GM23338 (cell line): ENCODE results near the gene RASL10B. TPM values are rescaled to one million over a fixed set of nuclear protein-coding genes. Genes with fewer than 3 reads are reported as not detected.
A peak's percentile ranks its signal among the peaks of the same experiment; 100 is the strongest.

ENCODE experiments used
- ATAC-seq: fragments of 200-7000 bp; cut with Tn5 transposase; 3 replicates; pipeline ENCODE4 v1.9.1; 2020
- DNase-seq: peaks from one replicate; pipeline ENCODE4 v3.0.0-alpha.2; 2015; ENCODE audit warnings: low spot score
- H2AFZ ChIP-seq: fragments of 200-600 bp; sonication (generic); 2 replicates; pipeline ENCODE4 v1.8.0; 2016; ENCODE audit warnings: antibody characterized with exemption, mild to moderate bottlenecking, moderate library complexity
- H3F3A ChIP-seq: fragments of 200-600 bp; sonication (generic); replicated peaks from 2 replicates; pipeline ENCODE4 v1.8.0; 2017; ENCODE audit warnings: antibody characterized with exemption, mixed run types, low read depth
- H3K27ac ChIP-seq: fragments of 200-600 bp; sonication (generic); 2 replicates; pipeline ENCODE4 v1.6.1; 2016; ENCODE audit warnings: low read depth
- H3K27me3 ChIP-seq: fragments of 200-600 bp; sonication (generic); 2 replicates; pipeline ENCODE4 v1.8.0; 2016; ENCODE audit warnings: mild to moderate bottlenecking, mixed run types, moderate library complexity; ENCODE audit not compliant: insufficient read depth
- H3K36me3 ChIP-seq: fragments of 200-600 bp; sonication (generic); 2 replicates; pipeline ENCODE4 v1.8.0; 2016; ENCODE audit warnings: mild to moderate bottlenecking; ENCODE audit not compliant: insufficient read depth
- H3K4me1 ChIP-seq: fragments of 200-600 bp; sonication (generic); 2 replicates; pipeline ENCODE4 v1.8.0; 2016; ENCODE audit warnings: mild to moderate bottlenecking, moderate library complexity; ENCODE audit not compliant: insufficient read depth
- H3K4me2 ChIP-seq: fragments of 200-600 bp; sonication (generic); 2 replicates; pipeline ENCODE4 v1.7.1; 2017; ENCODE audit warnings: mixed run types
- H3K4me3 ChIP-seq: fragments of 200-600 bp; sonication (generic); 2 replicates; pipeline ENCODE4 v1.6.1; 2016; ENCODE audit warnings: mixed run types
- H3K79me2 ChIP-seq: fragments of 200-600 bp; sonication (generic); replicated peaks from 2 replicates; pipeline ENCODE4 v1.8.0; 2017; ENCODE audit warnings: mild to moderate bottlenecking; ENCODE audit not compliant: insufficient read depth
- H3K9me2 ChIP-seq: fragments of 200-600 bp; sonication (generic); 2 replicates; pipeline ENCODE4 v1.8.0; 2017; ENCODE audit not compliant: insufficient read depth
- H4K20me1 ChIP-seq: fragments of 200-600 bp; sonication (generic); replicated peaks from 2 replicates; pipeline ENCODE4 v1.8.0; 2017; ENCODE audit warnings: mild to moderate bottlenecking; ENCODE audit not compliant: insufficient read depth
- H3K27ac Mint-ChIP-seq: 2 replicates; pipeline ENCODE4 v1.8.0; 2020; ENCODE audit warnings: inconsistent platforms, mild to moderate bottlenecking, moderate library complexity, mixed read lengths
- H3K27me3 Mint-ChIP-seq: 3 replicates; pipeline ENCODE4 v1.8.0; 2022; ENCODE audit warnings: low read depth, mild to moderate bottlenecking, moderate library complexity, mixed read lengths, inconsistent platforms; ENCODE audit not compliant: insufficient read depth, poor library complexity
- H3K36me3 Mint-ChIP-seq: 3 replicates; pipeline ENCODE4 v1.8.0; 2021; ENCODE audit warnings: low read depth, mild to moderate bottlenecking, inconsistent platforms, moderate library complexity, mixed read lengths
- H3K4me1 Mint-ChIP-seq: 3 replicates; pipeline ENCODE4 v1.8.0; 2020; ENCODE audit warnings: mild to moderate bottlenecking, inconsistent platforms, mixed read lengths
- H3K4me3 Mint-ChIP-seq: 3 replicates; pipeline ENCODE4 v1.8.0; 2021; ENCODE audit warnings: moderate library complexity, mild to moderate bottlenecking, inconsistent platforms, mixed read lengths
- H3K9me3 Mint-ChIP-seq: 3 replicates; pipeline ENCODE4 v1.8.0; 2020; ENCODE audit warnings: moderate library complexity, mild to moderate bottlenecking, inconsistent platforms, mixed read lengths
- CREB1 ChIP-seq: fragments of 250-450 bp; sonication (Bioruptor Pico); IDR thresholded peaks from 2 replicates; pipeline ENCODE4 v1.5.0; 2020; ENCODE audit warnings: low read depth, mild to moderate bottlenecking, moderate library complexity
- EZH2 ChIP-seq: fragments of 200-600 bp; sonication (generic); IDR thresholded peaks from one replicate; pipeline ENCODE4 v1.8.0; 2017; ENCODE audit warnings: antibody characterized with exemption, mild to moderate bottlenecking, low read depth; ENCODE audit not compliant: unreplicated experiment
- EZH2phosphoT487 ChIP-seq: fragments of 200-600 bp; sonication (generic); IDR thresholded peaks from one replicate; pipeline ENCODE4 v1.8.1; 2018; ENCODE audit warnings: antibody characterized with exemption; ENCODE audit not compliant: unreplicated experiment
- NANOG ChIP-seq: IDR thresholded peaks from 2 replicates; pipeline ENCODE4 v1.6.1; 2016; ENCODE audit warnings: antibody characterized with exemption, borderline replicate concordance
- POLR2AphosphoS5 ChIP-seq: IDR thresholded peaks from 2 replicates; pipeline ENCODE4 v1.6.1; 2016; ENCODE audit warnings: antibody characterized with exemption, low read depth
- STAT1 ChIP-seq: IDR thresholded peaks from one replicate; pipeline ENCODE4 v1.6.1; 2016; ENCODE audit warnings: antibody characterized with exemption; ENCODE audit not compliant: unreplicated experiment
- ZNF114 ChIP-seq: fragments of 250-450 bp; sonication (Bioruptor Pico); IDR thresholded peaks from 2 replicates; pipeline ENCODE4 v1.5.0; 2020; ENCODE audit warnings: mild to moderate bottlenecking, moderate library complexity
- ZNF331 ChIP-seq: fragments of 250-450 bp; sonication (Bioruptor Pico); IDR thresholded peaks from 2 replicates; pipeline ENCODE4 v1.5.0; 2020; ENCODE audit warnings: low read depth, mild to moderate bottlenecking, moderate library complexity
- polyA plus RNA-seq: library from polyadenylated mRNA; unstranded; fragments of >200 nt; fragmentation: Nextera tagmentation; extraction: Ambion mirVana; gene quantifications from 2 replicates; pipeline ENCODE4 v1.2.1, GENCODE V29; 2016
- total RNA-seq: library from RNA; depleted of rRNA; stranded (reverse); fragments of >200 nt; shearing (Covaris generic); gene quantifications from 2 replicates; pipeline ENCODE4 v1.2.3, GENCODE V29; 2014
- TF ChIP-seq, protein P1 (sequence below), 2 experiments: fragments of 200-600 bp in 1 of 2; sonication (generic) in 1 of 2; conservative IDR thresholded peaks; 2 replicates each; pipeline versions ENCODE4 v1.5.1 to v1.6.1; 2016 to 2017; ENCODE audit warnings: antibody characterized with exemption in 2 of 2, low read depth in 2 of 2, mild to moderate bottlenecking in 2 of 2, moderate library complexity in 1 of 2
- TF ChIP-seq, protein P2 (sequence below): IDR thresholded peaks from 2 replicates; pipeline ENCODE4 v1.6.1; 2016; ENCODE audit warnings: antibody characterized with exemption
- TF ChIP-seq, protein P3 (sequence below): IDR thresholded peaks from one replicate; pipeline ENCODE4 v1.6.1; 2018; ENCODE audit warnings: antibody characterized with exemption; ENCODE audit not compliant: unreplicated experiment

RASL10B gene
- total and polyA plus RNA-seq, 2 experiments from 2014 or later: 7.1 to 26.2 TPM

DNA sequence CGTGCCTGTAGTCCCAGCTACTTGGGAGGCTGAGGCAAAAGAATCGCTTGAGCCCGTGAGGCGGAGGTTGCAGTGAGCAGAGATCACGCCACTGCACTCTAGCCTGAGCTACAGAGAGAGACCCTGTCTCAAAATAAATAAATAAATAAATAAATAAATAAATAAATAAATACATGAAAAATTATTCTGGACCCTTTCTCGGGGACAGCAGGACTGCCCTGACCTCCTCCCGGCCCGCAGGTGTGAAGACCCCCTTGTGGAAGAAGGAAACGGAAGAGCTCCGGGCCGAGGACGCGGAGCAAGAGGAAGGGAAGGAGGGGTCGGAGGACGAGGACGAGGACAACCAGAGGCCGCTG is 32.3 kb downstream of the RASL10B start (continued):
- TF ChIP-seq, protein P1, sequence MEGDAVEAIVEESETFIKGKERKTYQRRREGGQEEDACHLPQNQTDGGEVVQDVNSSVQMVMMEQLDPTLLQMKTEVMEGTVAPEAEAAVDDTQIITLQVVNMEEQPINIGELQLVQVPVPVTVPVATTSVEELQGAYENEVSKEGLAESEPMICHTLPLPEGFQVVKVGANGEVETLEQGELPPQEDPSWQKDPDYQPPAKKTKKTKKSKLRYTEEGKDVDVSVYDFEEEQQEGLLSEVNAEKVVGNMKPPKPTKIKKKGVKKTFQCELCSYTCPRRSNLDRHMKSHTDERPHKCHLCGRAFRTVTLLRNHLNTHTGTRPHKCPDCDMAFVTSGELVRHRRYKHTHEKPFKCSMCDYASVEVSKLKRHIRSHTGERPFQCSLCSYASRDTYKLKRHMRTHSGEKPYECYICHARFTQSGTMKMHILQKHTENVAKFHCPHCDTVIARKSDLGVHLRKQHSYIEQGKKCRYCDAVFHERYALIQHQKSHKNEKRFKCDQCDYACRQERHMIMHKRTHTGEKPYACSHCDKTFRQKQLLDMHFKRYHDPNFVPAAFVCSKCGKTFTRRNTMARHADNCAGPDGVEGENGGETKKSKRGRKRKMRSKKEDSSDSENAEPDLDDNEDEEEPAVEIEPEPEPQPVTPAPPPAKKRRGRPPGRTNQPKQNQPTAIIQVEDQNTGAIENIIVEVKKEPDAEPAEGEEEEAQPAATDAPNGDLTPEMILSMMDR (conservative IDR thresholded peaks at IDR 0.05; ENCODE audit: low read depth in 2 of 2): no peak
- TF ChIP-seq ZNF331: no peak
- TF ChIP-seq, protein P2, sequence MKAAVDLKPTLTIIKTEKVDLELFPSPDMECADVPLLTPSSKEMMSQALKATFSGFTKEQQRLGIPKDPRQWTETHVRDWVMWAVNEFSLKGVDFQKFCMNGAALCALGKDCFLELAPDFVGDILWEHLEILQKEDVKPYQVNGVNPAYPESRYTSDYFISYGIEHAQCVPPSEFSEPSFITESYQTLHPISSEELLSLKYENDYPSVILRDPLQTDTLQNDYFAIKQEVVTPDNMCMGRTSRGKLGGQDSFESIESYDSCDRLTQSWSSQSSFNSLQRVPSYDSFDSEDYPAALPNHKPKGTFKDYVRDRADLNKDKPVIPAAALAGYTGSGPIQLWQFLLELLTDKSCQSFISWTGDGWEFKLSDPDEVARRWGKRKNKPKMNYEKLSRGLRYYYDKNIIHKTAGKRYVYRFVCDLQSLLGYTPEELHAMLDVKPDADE: no peak

DNA sequence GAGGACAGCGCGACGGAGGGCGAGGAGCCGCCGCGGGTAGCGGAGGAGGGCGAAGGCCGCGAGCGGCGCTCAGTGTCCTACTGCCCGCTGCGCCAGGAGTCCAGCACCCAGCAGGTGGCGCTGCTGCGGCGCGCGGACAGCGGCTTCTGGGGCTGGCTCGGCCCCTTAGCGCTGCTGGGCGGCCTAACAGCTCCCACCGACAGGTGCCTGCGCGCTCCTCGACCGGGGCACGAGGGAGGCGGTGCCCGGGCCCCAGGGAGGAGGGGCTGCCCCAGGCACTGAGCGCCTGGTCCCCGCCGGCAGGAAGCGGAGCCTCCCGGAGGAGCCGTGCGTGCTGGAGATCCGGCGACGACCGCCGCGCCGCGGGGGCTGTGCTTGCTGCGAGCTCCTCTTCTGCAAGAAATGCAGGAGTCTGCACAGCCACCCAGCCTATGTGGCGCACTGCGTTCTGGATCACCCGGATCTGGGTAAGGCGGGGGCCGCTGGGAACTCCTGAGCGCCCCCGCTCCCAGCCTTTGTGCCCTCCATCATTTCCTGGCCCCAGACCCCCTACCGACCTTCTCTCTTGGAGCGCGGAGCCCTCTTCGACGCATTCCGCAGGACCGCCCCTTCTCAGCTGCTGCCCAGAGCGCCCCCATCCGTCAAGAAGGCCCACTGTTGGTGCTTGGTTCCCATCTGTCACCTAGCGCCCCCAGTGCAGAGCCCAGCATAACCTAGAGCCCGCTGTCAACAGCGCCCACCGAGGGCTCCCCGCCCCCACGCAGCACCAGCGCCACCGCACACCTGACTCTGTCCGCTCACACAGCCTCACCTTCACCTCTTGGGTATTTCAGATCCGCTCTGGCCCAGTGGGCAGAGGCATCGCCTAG is 32.9 kb downstream of the RASL10B start:
- Histone ChIP-seq H4K20me1 (no peaks in the 10 kb centered on the region), H3K4me2 (peak overlapping the region; percentile 83), H3K4me1 (peaks cover 6% of the 10 kb centered on the region; the same call in 1 of the 2 replicates), H3K27me3 (no peaks in the 10 kb centered on the region), H3K27ac (no peak overlapping the region), H3K9me2 (no peaks in the 10 kb centered on the region), H3K4me3 (peak overlapping the region; percentile 65), H2AFZ (peak overlapping the region; percentile 94), H3F3A (peaks cover 4% of the 10 kb centered on the region; the same call in 1 of the 2 replicates), H3K36me3 (no peaks in the 10 kb centered on the region), H3K79me2 (no peaks in the 10 kb centered on the region)
- Mint-ChIP-seq H3K27me3 (peaks cover 5% of the 10 kb centered on the region), H3K4me1 (peaks cover 17% of the 10 kb centered on the region), H3K27ac (no peak overlapping the region), H3K4me3 (peak overlapping the region; percentile 82), H3K36me3 (no peaks in the 10 kb centered on the region), H3K9me3 (no peaks in the 10 kb centered on the region; the same call in 1 of the 3 replicates)
- peak; percentile 96 for DNase-seq
- ATAC-seq: peak; percentile 87
- TF ChIP-seq POLR2AphosphoS5: peak; percentile 53; the same call in 1 of the 2 replicates
- TF ChIP-seq CREB1 (CRISPR knock-in tag): peak; percentile 27; the same call in 1 of the 2 replicates
- TF ChIP-seq, protein P1 (conservative IDR thresholded peaks at IDR 0.05; ENCODE audit: low read depth in 2 of 2): peak; percentile 62 to 93
- TF ChIP-seq ZNF114 (CRISPR knock-in tag): no peak
- TF ChIP-seq, protein P3, sequence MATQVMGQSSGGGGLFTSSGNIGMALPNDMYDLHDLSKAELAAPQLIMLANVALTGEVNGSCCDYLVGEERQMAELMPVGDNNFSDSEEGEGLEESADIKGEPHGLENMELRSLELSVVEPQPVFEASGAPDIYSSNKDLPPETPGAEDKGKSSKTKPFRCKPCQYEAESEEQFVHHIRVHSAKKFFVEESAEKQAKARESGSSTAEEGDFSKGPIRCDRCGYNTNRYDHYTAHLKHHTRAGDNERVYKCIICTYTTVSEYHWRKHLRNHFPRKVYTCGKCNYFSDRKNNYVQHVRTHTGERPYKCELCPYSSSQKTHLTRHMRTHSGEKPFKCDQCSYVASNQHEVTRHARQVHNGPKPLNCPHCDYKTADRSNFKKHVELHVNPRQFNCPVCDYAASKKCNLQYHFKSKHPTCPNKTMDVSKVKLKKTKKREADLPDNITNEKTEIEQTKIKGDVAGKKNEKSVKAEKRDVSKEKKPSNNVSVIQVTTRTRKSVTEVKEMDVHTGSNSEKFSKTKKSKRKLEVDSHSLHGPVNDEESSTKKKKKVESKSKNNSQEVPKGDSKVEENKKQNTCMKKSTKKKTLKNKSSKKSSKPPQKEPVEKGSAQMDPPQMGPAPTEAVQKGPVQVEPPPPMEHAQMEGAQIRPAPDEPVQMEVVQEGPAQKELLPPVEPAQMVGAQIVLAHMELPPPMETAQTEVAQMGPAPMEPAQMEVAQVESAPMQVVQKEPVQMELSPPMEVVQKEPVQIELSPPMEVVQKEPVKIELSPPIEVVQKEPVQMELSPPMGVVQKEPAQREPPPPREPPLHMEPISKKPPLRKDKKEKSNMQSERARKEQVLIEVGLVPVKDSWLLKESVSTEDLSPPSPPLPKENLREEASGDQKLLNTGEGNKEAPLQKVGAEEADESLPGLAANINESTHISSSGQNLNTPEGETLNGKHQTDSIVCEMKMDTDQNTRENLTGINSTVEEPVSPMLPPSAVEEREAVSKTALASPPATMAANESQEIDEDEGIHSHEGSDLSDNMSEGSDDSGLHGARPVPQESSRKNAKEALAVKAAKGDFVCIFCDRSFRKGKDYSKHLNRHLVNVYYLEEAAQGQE: no peak
- TF ChIP-seq NANOG: no peak
- TF ChIP-seq, protein P2: peak; percentile 22; the same call in 1 of the 2 replicates
- TF ChIP-seq EZH2: no peak
- no peak for TF ChIP-seq STAT1
- TF ChIP-seq EZH2phosphoT487: no peak
